HEK293 (cell line): ENCODE data around the gene LRRC52.

Experiments
- CTCF ChIP-seq: fragments of 450-650 bp; formaldehyde crosslinking; IDR thresholded peaks from 2 replicates; pipeline ENCODE4 v1.5.1; 2016; ENCODE audit warnings: missing biosample characterization, missing genetic modification characterization
- MYNN ChIP-seq: fragments of 450-650 bp; formaldehyde crosslinking; IDR thresholded peaks from 2 replicates; pipeline ENCODE4 v1.5.1; 2016; ENCODE audit warnings: missing biosample characterization, missing genetic modification characterization, borderline replicate concordance
- ZBTB21 ChIP-seq: fragments of 450-650 bp; formaldehyde crosslinking; IDR thresholded peaks from 2 replicates; pipeline ENCODE4 v1.5.1; 2017; ENCODE audit warnings: missing biosample characterization, missing genetic modification characterization
- ZBTB26 ChIP-seq: fragments of 450-650 bp; formaldehyde crosslinking; optimal IDR thresholded peaks from 2 replicates; pipeline ENCODE3; 2016; ENCODE audit warnings: missing biosample characterization, mild to moderate bottlenecking, missing genetic modification characterization
- ZBTB7A ChIP-seq: fragments of 450-650 bp; formaldehyde crosslinking; IDR thresholded peaks from 2 replicates; pipeline ENCODE4 v1.5.1; 2016; ENCODE audit warnings: low read depth, missing biosample characterization, missing genetic modification characterization
- ZNF10 ChIP-seq: fragments of 450-650 bp; formaldehyde crosslinking; IDR thresholded peaks from 2 replicates; pipeline ENCODE4 v1.5.1; 2017; ENCODE audit warnings: missing biosample characterization, missing genetic modification characterization
- ZNF114 ChIP-seq: fragments of 450-650 bp; formaldehyde crosslinking; IDR thresholded peaks from 2 replicates; pipeline ENCODE4 v1.5.0; 2017; ENCODE audit warnings: missing biosample characterization, missing genetic modification characterization
- ZNF24 ChIP-seq: fragments of 450-650 bp; formaldehyde crosslinking; IDR thresholded peaks from 2 replicates; pipeline ENCODE4 v1.5.1; 2016; ENCODE audit warnings: missing biosample characterization, missing genetic modification characterization
- ZNF549 ChIP-seq: fragments of 450-650 bp; IDR thresholded peaks from 2 replicates; pipeline ENCODE4 v1.5.1; 2018; ENCODE audit warnings: missing biosample characterization, missing genetic modification characterization, mild to moderate bottlenecking, inconsistent platforms, moderate library complexity
- ZNF558 ChIP-seq: fragments of 450-650 bp; formaldehyde crosslinking; IDR thresholded peaks from 2 replicates; pipeline ENCODE4 v1.5.1; 2016; ENCODE audit warnings: missing biosample characterization, missing genetic modification characterization
- ZSCAN4 ChIP-seq: fragments of 450-650 bp; formaldehyde crosslinking; IDR thresholded peaks from 2 replicates; pipeline ENCODE4 v1.5.1; 2017; ENCODE audit warnings: missing biosample characterization, missing genetic modification characterization

- TF ChIP-seq ZNF549 (no peak), ZSCAN4 (no peak), ZNF24 (no peak), CTCF (no peak), ZNF114 (no peak), ZBTB21 (no peak), ZNF10 (tag by site-specific recombination) (no peak), ZBTB7A (tag by site-specific recombination) (no peak), ZNF558 (tag by site-specific recombination) (no peak), MYNN (tag by site-specific recombination) (no peak), ZBTB26 (tag by site-specific recombination) (no peak)
Measured at GRCh38 chr1:165551469-165551868, 7.7 kb downstream of the LRRC52 start.
